CD14-positive monocyte (primary cell): ENCODE measurements around the gene SH3GLB1. TPM values are rescaled to one million over a fixed set of nuclear protein-coding genes. Genes with fewer than 3 reads are reported as not detected.
A peak's percentile ranks its signal among the peaks of the same experiment; 100 is the strongest.

Experiments used
- DNase-seq, 3 donors: peaks; one replicate each; pipeline ENCODE4 v3.0.0-alpha.2; 2011 to 2022
- H2AFZ ChIP-seq: 2 replicates; pipeline ENCODE4 v1.6.0; 2012; ENCODE audit warnings: mild to moderate bottlenecking, low read depth, low read length, inconsistent platforms; ENCODE audit not compliant: insufficient read depth, poor library complexity, severe bottlenecking
- H3K27ac ChIP-seq, 2 donors: 1 replicate in 1 of 2; 2 replicates in 1 of 2; pipeline ENCODE4 v1.5.1; 2012 to 2013; ENCODE audit warnings: low read length in 2 of 2, control low read depth in 1 of 2, inconsistent platforms in 1 of 2, low read depth in 1 of 2, mild to moderate bottlenecking in 1 of 2
- H3K27me3 ChIP-seq, 2 donors: one replicate each; pipeline versions ENCODE4 v1.6.0 to v1.6.1; 2011 to 2013; ENCODE audit warnings: low read length in 2 of 2; ENCODE audit not compliant: control insufficient read depth in 2 of 2, insufficient read depth in 2 of 2
- H3K36me3 ChIP-seq, 2 donors: replicated peaks in 1 of 2; 1 replicate in 1 of 2; 2 replicates in 1 of 2; pipeline versions ENCODE4 v1.5.1 to v1.6.1; 2012 to 2013; ENCODE audit warnings: low read length in 2 of 2, control low read depth in 1 of 2, inconsistent platforms in 1 of 2, mild to moderate bottlenecking in 1 of 2; ENCODE audit not compliant: insufficient read depth in 2 of 2, control insufficient read depth in 1 of 2
- H3K4me1 ChIP-seq, 2 donors: 1 replicate in 1 of 2; 2 replicates in 1 of 2; pipeline versions ENCODE4 v1.5.1 to v1.6.1; 2012 to 2013; ENCODE audit warnings: low read length in 2 of 2, control low read depth in 1 of 2, inconsistent platforms in 1 of 2, mild to moderate bottlenecking in 1 of 2, moderate library complexity in 1 of 2; ENCODE audit not compliant: insufficient read depth in 2 of 2, control insufficient read depth in 1 of 2
- H3K4me2 ChIP-seq: replicated peaks from 2 replicates; pipeline ENCODE3; 2012; ENCODE audit warnings: low read length, moderate library complexity, mild to moderate bottlenecking; ENCODE audit not compliant: poor library complexity, severe bottlenecking; ENCODE audit errors: extremely low read depth
- H3K4me3 ChIP-seq, 3 experiments: fragments of 200-600 bp in 1 of 3; sonication (generic) in 1 of 3; replicated peaks in 1 of 3; 1 replicate in 2 of 3; 2 replicates in 1 of 3; pipeline ENCODE4 v1.5.1; 2011 to 2013; ENCODE audit warnings: low read length in 3 of 3, mild to moderate bottlenecking in 3 of 3, control low read depth in 2 of 3, low read depth in 2 of 3, inconsistent platforms in 1 of 3, moderate library complexity in 1 of 3
- H3K79me2 ChIP-seq: 2 replicates; pipeline ENCODE4 v1.6.0; 2012; ENCODE audit warnings: mild to moderate bottlenecking, control low read depth, inconsistent platforms, low read length, moderate library complexity; ENCODE audit not compliant: insufficient read depth
- H3K9ac ChIP-seq: 2 replicates; pipeline ENCODE4 v1.6.0; 2017; ENCODE audit warnings: low read length, mild to moderate bottlenecking; ENCODE audit not compliant: insufficient read depth, poor library complexity, severe bottlenecking
- H3K9me3 ChIP-seq, 2 donors: replicated peaks in 1 of 2; 1 replicate in 1 of 2; 2 replicates in 1 of 2; pipeline versions ENCODE4 v1.5.1 to v1.6.1; 2012 to 2013; ENCODE audit warnings: low read length in 2 of 2, control low read depth in 1 of 2; ENCODE audit not compliant: control insufficient read depth in 1 of 2, insufficient read depth in 1 of 2
- H4K20me1 ChIP-seq: 2 replicates; pipeline ENCODE4 v1.6.0; 2012; ENCODE audit warnings: mild to moderate bottlenecking, low read length, control low read depth, moderate library complexity; ENCODE audit not compliant: insufficient read depth
- H3K27ac Mint-ChIP-seq, 7 donors: one replicate each; pipeline ENCODE4 v1.8.0; 2020; ENCODE audit warnings: mild to moderate bottlenecking in 7 of 7, mixed read lengths in 7 of 7, moderate library complexity in 6 of 7, inconsistent platforms in 2 of 7
- H3K27me3 Mint-ChIP-seq, 3 donors: one replicate each; pipeline ENCODE4 v1.8.0; 2021 to 2022; ENCODE audit warnings: low read depth in 3 of 3, mild to moderate bottlenecking in 3 of 3, mixed read lengths in 3 of 3, moderate library complexity in 3 of 3, inconsistent platforms in 1 of 3
- H3K36me3 Mint-ChIP-seq, 2 donors: one replicate each; pipeline ENCODE4 v1.8.0; 2020; ENCODE audit warnings: mixed read lengths in 2 of 2, inconsistent platforms in 1 of 2, mild to moderate bottlenecking in 1 of 2
- H3K4me1 Mint-ChIP-seq: one replicate; pipeline ENCODE4 v1.8.0; 2020; ENCODE audit warnings: mild to moderate bottlenecking, mixed read lengths
- H3K4me3 Mint-ChIP-seq, 2 donors: one replicate each; pipeline ENCODE4 v1.8.0; 2020; ENCODE audit warnings: mild to moderate bottlenecking in 2 of 2, mixed read lengths in 2 of 2, moderate library complexity in 1 of 2
- H3K9me3 Mint-ChIP-seq, 7 donors: one replicate each; pipeline ENCODE4 v1.8.0; 2020 to 2022; ENCODE audit warnings: mixed read lengths in 7 of 7, mild to moderate bottlenecking in 6 of 7, moderate library complexity in 6 of 7, inconsistent platforms in 2 of 7
- whole genome bisulfite sequencing: methylation state at CpG from one replicate; pipeline ENCODE4 v1.1.5; 2013; ENCODE audit warnings: missing lambda C conversion rate; ENCODE audit not compliant: insufficient coverage; 5-methylcytosine and 5-hydroxymethylcytosine counted together
- intact Hi-C, 2 donors: fragments of 100-400 bp; cut with micrococcal nuclease; formaldehyde crosslinking; loops; one replicate each; pipeline versions ENCODE4 v1.15.0 to v1.15.1; 2023
- polyA plus RNA-seq, 3 donors: library from polyadenylated mRNA; depleted of rRNA in 1 of 3; unstranded in 2 of 3; stranded (reverse) in 1 of 3; fragments of 300-500 nt in 2 of 3; fragments of >200 nt in 1 of 3; fragmentation: Illumina TruSeq in 2 of 3; gene quantifications; 1 replicate in 2 of 3; 2 replicates in 1 of 3; pipeline ENCODE4 v1.2.3, GENCODE V29; 2012 to 2021
- TF ChIP-seq, protein P1 (sequence below): fragments of 200-600 bp; IDR thresholded peaks from one replicate; pipeline ENCODE4 v1.8.0; 2022; ENCODE audit warnings: antibody characterized with exemption, mild to moderate bottlenecking

The SH3GLB1 gene
- polyA plus RNA-seq, 3 donors, result 21.9 to 92.3 (median 75.8) TPM

- Histone ChIP-seq H3K4me2 (peak overlapping the region; percentile 49), H3K9me3 (no peaks in the 10 kb centered on the region), H3K27me3 (no peaks in the 10 kb centered on the region), H3K79me2 (no peaks in the 10 kb centered on the region), H3K27ac (peak overlapping the region; percentile 91 to 95), H2AFZ (no peak overlapping the region), H4K20me1 (no peaks in the 10 kb centered on the region), H3K4me1 (peaks cover 26 to 31% of the 10 kb centered on the region in 2 donors), H3K4me3 (peak overlapping the region in 1 of 3 experiments; percentile 19), H3K9ac (no peak overlapping the region), H3K36me3 (no peaks in the 10 kb centered on the region)
- intact Hi-C loops, result loop anchor here (2.0 kb wide), 1 partner anchor 13 kb away; no protein-coding TSS in a partner anchor
- peak in 2 of 3 donors; percentile 55 to 61 for DNase-seq
- peak overlapping the region; percentile 95 to 100 (median 98) for H3K27ac Mint-ChIP-seq
- H3K36me3 Mint-ChIP-seq, result peaks cover 0 to 2% of the 10 kb centered on the region in 2 donors
- H3K9me3 Mint-ChIP-seq, result peaks cover 0 to 2% (median 0%) of the 10 kb centered on the region in 7 donors
- peak overlapping the region in 1 of 2 donors; percentile 11 for H3K4me3 Mint-ChIP-seq
- peaks cover 31% of the 10 kb centered on the region for H3K4me1 Mint-ChIP-seq
- no peaks in the 10 kb centered on the region for H3K27me3 Mint-ChIP-seq
- TF ChIP-seq, protein P1, sequence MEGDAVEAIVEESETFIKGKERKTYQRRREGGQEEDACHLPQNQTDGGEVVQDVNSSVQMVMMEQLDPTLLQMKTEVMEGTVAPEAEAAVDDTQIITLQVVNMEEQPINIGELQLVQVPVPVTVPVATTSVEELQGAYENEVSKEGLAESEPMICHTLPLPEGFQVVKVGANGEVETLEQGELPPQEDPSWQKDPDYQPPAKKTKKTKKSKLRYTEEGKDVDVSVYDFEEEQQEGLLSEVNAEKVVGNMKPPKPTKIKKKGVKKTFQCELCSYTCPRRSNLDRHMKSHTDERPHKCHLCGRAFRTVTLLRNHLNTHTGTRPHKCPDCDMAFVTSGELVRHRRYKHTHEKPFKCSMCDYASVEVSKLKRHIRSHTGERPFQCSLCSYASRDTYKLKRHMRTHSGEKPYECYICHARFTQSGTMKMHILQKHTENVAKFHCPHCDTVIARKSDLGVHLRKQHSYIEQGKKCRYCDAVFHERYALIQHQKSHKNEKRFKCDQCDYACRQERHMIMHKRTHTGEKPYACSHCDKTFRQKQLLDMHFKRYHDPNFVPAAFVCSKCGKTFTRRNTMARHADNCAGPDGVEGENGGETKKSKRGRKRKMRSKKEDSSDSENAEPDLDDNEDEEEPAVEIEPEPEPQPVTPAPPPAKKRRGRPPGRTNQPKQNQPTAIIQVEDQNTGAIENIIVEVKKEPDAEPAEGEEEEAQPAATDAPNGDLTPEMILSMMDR, result no peak
These were observed 83.2 kb downstream of the SH3GLB1 start for GRCh38 chr1:86787621-86788020.

DNA sequence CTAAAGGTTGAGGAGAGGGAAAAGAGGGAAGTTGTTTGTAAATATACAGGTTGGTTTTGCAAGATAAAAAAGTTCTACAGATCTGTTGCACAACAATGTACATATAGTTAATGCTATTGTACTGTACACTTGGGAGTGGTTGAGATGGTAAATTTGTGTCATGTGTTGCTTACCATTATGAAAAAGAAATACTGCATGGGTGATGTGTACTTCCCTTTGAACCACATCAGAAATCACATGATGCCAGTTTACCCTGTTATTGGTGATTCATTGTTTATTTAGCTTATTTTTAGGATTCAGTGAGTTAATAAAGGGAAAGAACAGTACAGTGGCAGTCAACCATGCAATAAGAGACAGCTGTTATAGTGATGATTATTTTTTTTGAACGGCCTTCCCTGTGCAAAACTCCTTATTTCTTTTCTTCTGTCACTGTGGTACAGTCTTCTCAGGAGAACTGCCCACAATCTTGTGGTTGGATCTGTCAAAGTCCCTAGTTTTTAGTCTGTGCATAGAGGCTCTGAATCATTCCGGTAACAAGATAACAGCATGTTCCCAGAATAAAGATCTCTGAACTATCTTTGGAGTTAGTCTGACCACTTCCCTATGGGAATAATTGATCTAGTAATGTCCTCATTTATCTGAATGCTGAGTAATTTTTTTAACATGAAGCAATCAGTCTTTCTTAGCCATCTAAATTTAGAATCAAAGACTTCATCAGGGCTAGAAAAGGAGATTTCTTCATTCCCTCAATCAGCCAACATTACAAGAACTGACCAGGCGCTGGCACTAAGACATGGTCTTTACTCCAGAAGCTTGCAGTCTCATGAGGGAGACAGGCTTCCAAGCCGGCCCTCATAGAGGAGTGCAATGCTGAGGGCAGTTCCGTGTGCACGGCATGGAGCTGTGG, 84.2 kb downstream of the SH3GLB1 start:
- H3K27me3 Mint-ChIP-seq, result no peaks in the 10 kb centered on the region
- H3K4me1 ChIP-seq, result peaks cover 30 to 39% of the 10 kb centered on the region in 2 donors
- H3K4me3 Mint-ChIP-seq, result peak overlapping the region in 1 of 2 donors; percentile 59
- H3K27me3 ChIP-seq, result no peaks in the 10 kb centered on the region
- H3K4me1 Mint-ChIP-seq, result peaks cover 40% of the 10 kb centered on the region
- peak overlapping the region; percentile 95 to 100 (median 98) for H3K27ac Mint-ChIP-seq
- no peaks in the 10 kb centered on the region for H3K36me3 ChIP-seq
- H3K9me3 ChIP-seq, result no peaks in the 10 kb centered on the region
- peak overlapping the region; percentile 17 for H3K9ac ChIP-seq
- H3K4me2 ChIP-seq, result peak overlapping the region; percentile 49
- TF ChIP-seq, protein P1, result no peak
- no peak overlapping the region for H2AFZ ChIP-seq
- peaks cover 0 to 2% (median 0%) of the 10 kb centered on the region in 7 donors for H3K9me3 Mint-ChIP-seq
- no CpG with 5 or more reads among the region's 6 CpGs for WGBS
- H3K4me3 ChIP-seq, result peak overlapping the region in 1 of 3 experiments; percentile 37
- H4K20me1 ChIP-seq, result no peaks in the 10 kb centered on the region
- DNase-seq, result peak; percentile 84 to 96 (median 96)
- intact Hi-C loops, result loop anchor here (2.0 kb wide), 1 partner anchor 14 kb away; no protein-coding TSS in a partner anchor
- H3K27ac ChIP-seq, result peak overlapping the region; percentile 91 to 95
- peaks cover 0 to 2% of the 10 kb centered on the region in 2 donors for H3K36me3 Mint-ChIP-seq
- no peaks in the 10 kb centered on the region for H3K79me2 ChIP-seq
